GM12873 (cell line): ENCODE measurements around the gene RTL3.

Source experiments
- TF ChIP-seq, protein P1 (sequence below): IDR thresholded peaks from 2 replicates; pipeline ENCODE4 v1.5.1; 2012; ENCODE audit warnings: low read depth, mild to moderate bottlenecking, moderate library complexity, low read length, control low read depth; ENCODE audit not compliant: insufficient read depth; ENCODE audit errors: missing control alignments

The RTL3 gene

DNA sequence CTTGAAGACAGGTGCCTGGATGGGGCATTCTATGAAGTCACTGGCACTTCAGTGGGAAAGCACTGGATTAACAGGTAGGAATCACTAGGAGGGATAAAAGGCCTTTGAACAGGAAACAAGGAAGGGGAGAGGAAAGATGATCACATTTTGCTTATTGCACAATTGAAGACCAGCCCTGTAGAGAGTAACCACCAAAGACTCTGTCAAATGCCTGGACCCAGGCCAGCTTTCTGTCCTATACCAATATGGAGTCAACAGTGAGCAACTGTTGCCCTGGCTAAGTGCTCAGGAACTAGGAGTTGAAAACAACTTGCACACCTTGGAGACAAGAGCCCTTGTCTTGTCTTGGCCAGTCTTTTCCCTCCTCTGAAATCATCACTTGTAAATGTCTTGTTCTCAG is 14.1 kb upstream of the RTL3 start:
- TF ChIP-seq, protein P1, sequence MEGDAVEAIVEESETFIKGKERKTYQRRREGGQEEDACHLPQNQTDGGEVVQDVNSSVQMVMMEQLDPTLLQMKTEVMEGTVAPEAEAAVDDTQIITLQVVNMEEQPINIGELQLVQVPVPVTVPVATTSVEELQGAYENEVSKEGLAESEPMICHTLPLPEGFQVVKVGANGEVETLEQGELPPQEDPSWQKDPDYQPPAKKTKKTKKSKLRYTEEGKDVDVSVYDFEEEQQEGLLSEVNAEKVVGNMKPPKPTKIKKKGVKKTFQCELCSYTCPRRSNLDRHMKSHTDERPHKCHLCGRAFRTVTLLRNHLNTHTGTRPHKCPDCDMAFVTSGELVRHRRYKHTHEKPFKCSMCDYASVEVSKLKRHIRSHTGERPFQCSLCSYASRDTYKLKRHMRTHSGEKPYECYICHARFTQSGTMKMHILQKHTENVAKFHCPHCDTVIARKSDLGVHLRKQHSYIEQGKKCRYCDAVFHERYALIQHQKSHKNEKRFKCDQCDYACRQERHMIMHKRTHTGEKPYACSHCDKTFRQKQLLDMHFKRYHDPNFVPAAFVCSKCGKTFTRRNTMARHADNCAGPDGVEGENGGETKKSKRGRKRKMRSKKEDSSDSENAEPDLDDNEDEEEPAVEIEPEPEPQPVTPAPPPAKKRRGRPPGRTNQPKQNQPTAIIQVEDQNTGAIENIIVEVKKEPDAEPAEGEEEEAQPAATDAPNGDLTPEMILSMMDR, result no peak

DNA sequence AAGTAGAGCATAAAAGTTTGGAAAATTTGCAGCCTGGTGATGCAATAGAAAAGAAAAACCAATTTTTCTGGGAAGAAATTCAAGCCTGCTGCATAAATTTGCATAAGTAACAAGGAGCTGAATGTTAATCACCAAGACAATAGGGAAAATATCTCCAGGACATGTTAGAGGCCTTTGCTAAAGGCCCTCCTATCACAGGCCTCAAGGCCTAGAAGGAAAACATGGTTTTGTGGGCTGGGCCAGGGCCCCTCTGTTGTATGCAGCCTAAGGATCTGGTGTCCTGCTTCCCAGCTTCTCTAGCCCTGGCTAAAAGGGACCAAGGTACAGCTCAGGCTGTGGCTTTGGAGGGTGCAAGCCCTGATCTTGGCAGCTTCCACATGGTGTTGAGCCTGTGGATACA is 6.2 kb upstream of the RTL3 start:
- TF ChIP-seq, protein P1, result no peak

DNA sequence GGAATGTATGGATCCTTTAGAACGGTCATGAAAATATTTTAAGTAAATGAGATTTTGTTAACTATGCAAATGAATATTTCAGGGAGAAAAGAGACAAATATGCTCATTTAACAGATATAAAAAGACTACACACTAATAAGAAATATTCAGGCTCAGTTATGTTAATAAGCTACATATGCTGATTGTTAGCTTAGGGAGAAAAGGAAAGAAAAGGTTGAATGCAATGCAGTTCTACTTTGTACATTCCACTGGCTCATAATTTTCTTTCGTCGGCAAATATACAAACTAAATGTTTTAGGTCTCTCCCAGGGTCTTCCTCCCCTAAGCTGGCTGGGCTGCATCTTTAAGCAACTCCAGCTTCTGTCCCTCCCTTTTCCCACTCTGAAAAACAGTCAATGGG is 2.7 kb upstream of the RTL3 start:
- TF ChIP-seq, protein P1, result no peak

DNA sequence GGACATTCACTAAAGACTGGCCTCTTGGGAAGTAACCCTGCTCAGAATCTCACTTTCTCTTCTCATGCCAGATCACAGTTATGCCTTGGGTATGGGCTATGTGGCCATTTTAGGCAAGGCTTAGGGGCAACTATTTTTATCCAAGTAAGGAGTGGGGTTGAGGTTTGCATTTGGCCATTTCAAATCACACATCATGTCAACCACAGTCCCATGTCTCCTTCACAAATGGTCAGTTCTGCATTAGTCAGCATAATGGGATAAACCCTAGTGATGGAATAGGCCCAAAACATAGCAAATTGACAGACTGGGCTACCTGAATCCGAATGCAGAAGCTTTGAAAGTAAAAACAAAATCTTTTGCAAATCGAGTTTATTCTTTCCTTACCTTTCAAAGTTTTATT is 827 bp upstream of the RTL3 start:
- TF ChIP-seq, protein P1, result no peak

DNA sequence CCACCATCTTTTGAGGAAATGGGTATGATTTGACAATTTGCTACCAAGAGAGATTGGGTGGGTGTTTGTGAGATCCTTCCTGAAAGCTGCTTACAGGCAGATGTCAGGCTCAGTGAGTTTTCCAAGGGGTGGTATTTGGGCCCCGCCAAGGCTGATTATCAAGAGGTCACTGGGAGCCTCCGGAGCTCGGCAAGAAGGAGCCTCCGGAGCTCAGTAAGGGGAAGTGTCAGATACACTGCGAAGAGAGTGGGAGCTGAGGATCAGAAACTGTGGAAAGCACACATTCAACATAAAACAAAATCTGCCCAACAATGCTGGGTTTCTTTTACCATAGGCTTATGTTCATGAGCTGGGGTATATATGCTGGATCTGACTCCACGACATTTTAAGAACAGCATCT is 714 bp downstream of the RTL3 start:
- TF ChIP-seq, protein P1, result no peak

DNA sequence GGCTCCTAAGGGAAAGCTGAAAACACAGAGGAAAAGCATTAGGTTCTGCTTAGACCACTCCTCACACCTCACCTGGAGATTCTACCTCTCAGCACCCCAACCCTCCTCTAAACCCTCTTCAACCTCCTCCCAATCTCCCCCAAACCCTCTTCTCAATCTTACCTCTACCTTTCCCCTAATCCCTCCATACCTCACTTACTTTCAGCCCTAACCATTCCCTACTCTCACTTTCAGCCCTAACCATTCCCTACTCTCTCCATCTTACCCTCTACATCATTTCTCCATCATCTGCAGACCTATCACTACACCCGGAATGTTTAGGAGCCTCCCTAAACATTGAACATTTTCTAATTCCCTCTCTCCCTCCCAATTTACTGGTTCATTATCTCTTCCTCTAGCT is 3.5 kb downstream of the RTL3 start:
- TF ChIP-seq, protein P1, result no peak

DNA sequence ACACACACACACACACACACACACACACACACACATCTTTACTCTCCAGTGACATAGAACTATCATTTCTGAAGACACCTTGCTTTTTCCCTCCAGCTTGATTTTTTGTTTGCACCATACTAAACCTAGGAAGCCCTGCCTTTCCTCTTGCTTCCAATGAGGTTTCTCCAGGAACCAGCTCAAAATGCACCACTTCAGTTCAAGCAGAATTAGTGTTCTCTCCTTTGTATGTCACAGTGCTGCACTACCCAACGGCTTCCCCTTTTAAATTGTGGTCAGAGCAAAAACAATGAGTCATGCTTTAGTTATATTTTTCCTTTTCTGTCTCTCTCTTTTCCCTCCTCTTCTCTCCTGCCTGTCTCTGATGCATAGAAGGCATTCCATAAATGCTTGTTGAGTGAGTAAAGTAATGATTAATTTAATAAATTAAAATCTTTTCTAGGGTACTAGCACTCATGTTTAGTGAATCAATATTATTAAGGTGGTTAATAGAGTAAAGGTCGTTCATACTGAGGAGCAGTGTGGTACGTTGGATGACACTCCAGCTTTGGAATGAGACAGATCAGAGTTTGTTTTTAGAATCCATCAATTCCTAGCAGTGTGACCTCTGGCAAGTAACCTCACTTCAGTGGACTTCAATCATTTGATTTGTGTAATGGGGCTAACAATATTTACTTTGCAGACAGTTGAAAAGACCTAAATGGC is 5.9 kb downstream of the RTL3 start:
- TF ChIP-seq, protein P1, result no peak
